Renal cortical epithelial cell (primary cell): ENCODE measurements around the gene RNF34. TPM values are rescaled to one million over a fixed set of nuclear protein-coding genes. Genes with fewer than 3 reads are reported as not detected.
A peak's percentile ranks its signal among the peaks of the same experiment; 100 is the strongest.

Experiments
- DNase-seq: peaks from one replicate; pipeline ENCODE4 v3.0.0-alpha.2; 2011; ENCODE audit warnings: low read depth
- total RNA-seq: library from RNA; depleted of rRNA; stranded (reverse); fragments of >200 nt; gene quantifications from 2 replicates; pipeline ENCODE4 v1.2.3, GENCODE V29; 2014

Gene RNF34
- total RNA-seq, 1 donor from 2014 or later: 64.1 TPM

- DNase-seq: peak; percentile 47
Measured at GRCh38 chr12:121466794-121467637, 67.1 kb downstream of the RNF34 start.

- no peak for DNase-seq
Measured at GRCh38 chr12:121467638-121468498, 68.0 kb downstream of the RNF34 start.

GRCh38 chr12:121468499-121468801, 68.5 kb downstream of the RNF34 start:
- DNase-seq: peak; percentile 9

- no peak for DNase-seq
Measured at GRCh38 chr12:121470751-121471150, 70.8 kb downstream of the RNF34 start.

GRCh38 chr12:121472150-121472905, 72.4 kb downstream of the RNF34 start:
- peak; percentile 29 for DNase-seq

Other genes with a start within 250 kb of the RNF34 start
- gene P2RX4, start 190.0 kb upstream of the RNF34 start, total RNA-seq: 22.3 and 65.1 TPM in 2 replicates
- 14.6 and 21.1 TPM in 2 replicates for gene CAMKK2, start 103.4 kb upstream of the RNF34 start, total RNA-seq
- 115 and 148 TPM in 2 replicates for gene ANAPC5, start 47.7 kb upstream of the RNF34 start, total RNA-seq
- 15.8 and 21.0 TPM in 2 replicates for gene KDM2B, start 180.9 kb downstream of the RNF34 start, total RNA-seq
- gene ORAI1, start 226.4 kb downstream of the RNF34 start, total RNA-seq: 6.9 and 14.0 TPM in 2 replicates